ENCODE data around the gene MOCS1.

DNA sequence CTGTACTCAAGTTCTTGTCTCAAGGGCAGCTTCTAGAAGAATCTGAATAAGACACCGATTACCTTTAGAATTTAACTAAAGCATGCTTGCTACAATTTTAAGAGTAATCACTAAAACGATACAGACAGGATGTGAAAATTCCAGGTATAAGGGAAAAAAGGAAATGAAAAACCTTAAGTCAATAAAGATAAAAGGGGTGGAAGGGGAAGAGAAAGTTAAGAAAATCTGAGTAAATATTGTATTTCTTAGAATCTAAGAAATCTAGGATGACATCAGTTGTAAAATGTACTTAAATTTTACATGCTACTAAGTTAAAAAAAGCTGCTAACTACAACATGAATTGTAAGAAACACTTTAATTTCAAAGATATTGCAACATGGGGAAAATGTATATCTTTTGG, 30.3 kb upstream of the MOCS1 start:
- TF ChIP-seq, protein P1, sequence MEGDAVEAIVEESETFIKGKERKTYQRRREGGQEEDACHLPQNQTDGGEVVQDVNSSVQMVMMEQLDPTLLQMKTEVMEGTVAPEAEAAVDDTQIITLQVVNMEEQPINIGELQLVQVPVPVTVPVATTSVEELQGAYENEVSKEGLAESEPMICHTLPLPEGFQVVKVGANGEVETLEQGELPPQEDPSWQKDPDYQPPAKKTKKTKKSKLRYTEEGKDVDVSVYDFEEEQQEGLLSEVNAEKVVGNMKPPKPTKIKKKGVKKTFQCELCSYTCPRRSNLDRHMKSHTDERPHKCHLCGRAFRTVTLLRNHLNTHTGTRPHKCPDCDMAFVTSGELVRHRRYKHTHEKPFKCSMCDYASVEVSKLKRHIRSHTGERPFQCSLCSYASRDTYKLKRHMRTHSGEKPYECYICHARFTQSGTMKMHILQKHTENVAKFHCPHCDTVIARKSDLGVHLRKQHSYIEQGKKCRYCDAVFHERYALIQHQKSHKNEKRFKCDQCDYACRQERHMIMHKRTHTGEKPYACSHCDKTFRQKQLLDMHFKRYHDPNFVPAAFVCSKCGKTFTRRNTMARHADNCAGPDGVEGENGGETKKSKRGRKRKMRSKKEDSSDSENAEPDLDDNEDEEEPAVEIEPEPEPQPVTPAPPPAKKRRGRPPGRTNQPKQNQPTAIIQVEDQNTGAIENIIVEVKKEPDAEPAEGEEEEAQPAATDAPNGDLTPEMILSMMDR (IDR thresholded peaks at IDR 0.05; ENCODE audit: low read depth, low read length) = no peak
- TF ChIP-seq EZH2phosphoT487 (IDR thresholded peaks at IDR 0.05; ENCODE audit: low read depth) = no peak

Measured in OCI-LY3 (cell line).